GM12878 (cell line): Measurements from ENCODE around the gene MAP3K7. TPM values are rescaled to one million over a fixed set of nuclear protein-coding genes. Genes with fewer than 3 reads are reported as not detected.

Experiments
- ATAC-seq: fragments of 200-7000 bp; cut with Tn5 transposase; 3 replicates; pipeline ENCODE4 v1.9.1; 2020; ENCODE audit warnings: mild to moderate bottlenecking, moderate library complexity
- BruUV-seq: library from RNA; stranded (reverse); fragments of 400-500 nt; replicated peaks from 2 replicates; lab custom pipeline; 2021; lab: Mats Ljungman, UMichigan
- CTCF ChIA-PET: fragments of 300-600 bp; sonication (Branson Sonifier 250); formaldehyde crosslinking; extraction: SDS; loops from one replicate; lab custom pipeline; 2021; ENCODE audit warnings: inconsistent platforms; lab: Yijun Ruan, JAX
- POLR2A ChIA-PET: fragments of 350-600 bp; formaldehyde crosslinking; extraction: SDS; loops from one replicate; lab custom pipeline; 2021; ENCODE audit warnings: inconsistent platforms; lab: Charles Lee
- RAD21 ChIA-PET: fragments of 300-600 bp; sonication (Branson Sonifier 250); formaldehyde crosslinking; loops from one replicate; lab custom pipeline; 2023; ENCODE audit warnings: antibody characterized with exemption; ENCODE audit not compliant: unreplicated experiment; lab: Charles Lee
- SMC1A ChIA-PET: fragments of 300-600 bp; sonication (Branson Sonifier 250); formaldehyde crosslinking; loops from one replicate; lab custom pipeline; 2023; ENCODE audit not compliant: unreplicated experiment, uncharacterized antibody; lab: Charles Lee
- DNase-seq: peaks from one replicate; pipeline ENCODE4 v3.0.0-alpha.2; 2011; ENCODE audit warnings: low read depth, low spot score
- FAIRE-seq: peaks from 3 replicates; lab custom pipeline; 2011; peaks lifted over from hg19 to GRCh38; lab: Jason Lieb, UNC
- H2AFZ ChIP-seq: 2 replicates; pipeline ENCODE4 v1.6.0; 2011; ENCODE audit warnings: low read depth, low read length, control low read depth; ENCODE audit not compliant: control insufficient read depth
- H3K27ac ChIP-seq: 2 replicates; pipeline ENCODE4 v1.5.1; 2011; ENCODE audit warnings: control low read depth; ENCODE audit not compliant: control insufficient read depth, insufficient read depth
- H3K27me3 ChIP-seq, 2 experiments: replicated peaks in 1 of 2; 2 replicates each; pipeline versions ENCODE4 v1.6.0 to v1.6.1; 2011; ENCODE audit warnings: low read length in 1 of 2; ENCODE audit not compliant: control insufficient read depth in 2 of 2, insufficient read depth in 2 of 2
- H3K36me3 ChIP-seq, 2 experiments: 2 replicates each; pipeline ENCODE4 v1.5.1; 2011; ENCODE audit warnings: low read length in 1 of 2; ENCODE audit not compliant: control insufficient read depth in 2 of 2, insufficient read depth in 2 of 2
- H3K4me1 ChIP-seq: 2 replicates; pipeline ENCODE4 v1.6.1; 2011; ENCODE audit warnings: mild to moderate bottlenecking, low read length, moderate library complexity, mixed read lengths; ENCODE audit not compliant: control insufficient read depth, insufficient read depth
- H3K4me2 ChIP-seq: 2 replicates; pipeline ENCODE4 v1.6.0; 2011; ENCODE audit warnings: control low read depth; ENCODE audit not compliant: control insufficient read depth, insufficient read depth
- H3K4me3 ChIP-seq: fragments of 200-600 bp; sonication (generic); 2 replicates; pipeline ENCODE4 v1.5.1; 2016
- H3K79me2 ChIP-seq: 2 replicates; pipeline ENCODE4 v1.6.0; 2011; ENCODE audit warnings: low read length; ENCODE audit not compliant: control insufficient read depth, insufficient read depth
- H3K9ac ChIP-seq: 2 replicates; pipeline ENCODE4 v1.8.0; 2011; ENCODE audit warnings: low read length, control low read depth, mixed read lengths; ENCODE audit not compliant: control insufficient read depth, insufficient read depth
- H3K9me3 ChIP-seq: replicated peaks from 3 replicates; pipeline ENCODE4 v1.5.1; 2011; ENCODE audit warnings: mild to moderate bottlenecking, low read length; ENCODE audit not compliant: control insufficient read depth, insufficient read depth
- H4K20me1 ChIP-seq: 2 replicates; pipeline ENCODE4 v1.6.0; 2011; ENCODE audit not compliant: control insufficient read depth, insufficient read depth
- GATAD2B ChIP-seq: fragments of 450-650 bp; conservative IDR thresholded peaks from 2 replicates; pipeline ENCODE4 v1.6.1; 2017; ENCODE audit warnings: low read depth, mild to moderate bottlenecking, moderate library complexity
- JUND ChIP-seq: IDR thresholded peaks from 2 replicates; pipeline ENCODE4 v1.6.1; 2012; ENCODE audit warnings: low read depth, mild to moderate bottlenecking, low read length, improper control_type of control experiment, moderate library complexity
- MYB ChIP-seq: fragments of 150-350 bp; IDR thresholded peaks from 2 replicates; pipeline ENCODE4 v1.6.1; 2014; ENCODE audit warnings: mild to moderate bottlenecking, low read depth, low read length, borderline replicate concordance
- NRF1 ChIP-seq: conservative IDR thresholded peaks from 2 replicates; pipeline ENCODE4 v1.6.1; 2011; ENCODE audit warnings: mild to moderate bottlenecking, low read depth, low read length, improper control_type of control experiment
- RFX5 ChIP-seq: IDR thresholded peaks from 2 replicates; pipeline ENCODE4 v1.6.1; 2011; ENCODE audit warnings: low read depth, low read length, improper control_type of control experiment
- TBL1XR1 ChIP-seq: IDR thresholded peaks from 2 replicates; pipeline ENCODE4 v1.6.1; 2012; ENCODE audit warnings: low read depth, low read length, improper control_type of control experiment
- YY1 ChIP-seq: IDR thresholded peaks from 2 replicates; pipeline ENCODE4 v1.6.1; 2011; ENCODE audit warnings: low read depth, mild to moderate bottlenecking, low read length
- ZNF622 ChIP-seq: fragments of 450-650 bp; IDR thresholded peaks from 2 replicates; pipeline ENCODE4 v1.6.1; 2017; ENCODE audit warnings: mild to moderate bottlenecking, inconsistent platforms
- WGBS: methylation state at CpG from one replicate; pipeline ENCODE4 v1.1.6; 2016; ENCODE audit warnings: low lambda C conversion rate; ENCODE audit not compliant: insufficient replicate concordance, insufficient coverage; ENCODE audit errors: missing lambda C conversion rate; 5-methylcytosine and 5-hydroxymethylcytosine counted together
- in situ Hi-C: fragments of 300-500 bp; cut with MboI; formaldehyde crosslinking; loops from 9 replicates; pipeline ENCODE4 v1.14.3; 2018; ENCODE audit warnings: mixed read lengths
- intact Hi-C: fragments of 100-400 bp; cut with micrococcal nuclease; formaldehyde crosslinking; loops from one replicate; pipeline ENCODE4 v1.14.2; 2022; ENCODE audit not compliant: unreplicated experiment
- polyA plus RNA-seq, 11 experiments: library from polyadenylated mRNA; depleted of rRNA in 4 of 11; unstranded in 6 of 11; stranded (reverse) in 5 of 11; fragments of >200 nt; fragmentation: Nextera tagmentation in 4 of 11; fragmentation: Illumina TruSeq in 1 of 11; extraction: Ambion mirVana in 4 of 11; extraction: Trizol in 1 of 11; gene quantifications; 1 replicate in 1 of 11; 2 replicates in 10 of 11; pipeline versions ENCODE4 v1.2.1 to v1.2.3, GENCODE V29; 2011 to 2016; ENCODE audit warnings: inconsistent platforms in 2 of 11, missing spikeins in 2 of 11, low read depth in 1 of 11
- total RNA-seq, 4 experiments: library from RNA; depleted of rRNA in 3 of 4; stranded (reverse); fragments of >200 nt in 3 of 4; fragmentation: Illumina TruSeq in 1 of 4; extraction: Trizol in 1 of 4; gene quantifications; 2 replicates each; pipeline versions ENCODE4 v1.2.1 to v1.2.3, GENCODE V29; 2013 to 2021
- TF ChIP-seq, protein P1 (sequence below): IDR thresholded peaks from 2 replicates; pipeline ENCODE4 v1.6.1; 2012; ENCODE audit warnings: low read depth, low read length, improper control_type of control experiment
- TF ChIP-seq, protein P2 (sequence below): fragments of 450-650 bp; IDR thresholded peaks from 2 replicates; pipeline ENCODE4 v1.6.1; 2017; ENCODE audit warnings: mild to moderate bottlenecking, low read depth, inconsistent platforms; ENCODE audit not compliant: poor library complexity, severe bottlenecking
- TF ChIP-seq, protein P3 (sequence below): fragments of 450-650 bp; IDR thresholded peaks from 2 replicates; pipeline ENCODE4 v1.6.1; 2018; ENCODE audit warnings: mild to moderate bottlenecking, low read depth, moderate library complexity; ENCODE audit not compliant: partially characterized antibody

The MAP3K7 gene
- total and polyA plus RNA-seq, 10 of the 15 experiments (the other 5 are each of a cell fraction or from before 2014, with no cell fraction given): 7.0 to 42.6 (median 22.0) TPM

DNA sequence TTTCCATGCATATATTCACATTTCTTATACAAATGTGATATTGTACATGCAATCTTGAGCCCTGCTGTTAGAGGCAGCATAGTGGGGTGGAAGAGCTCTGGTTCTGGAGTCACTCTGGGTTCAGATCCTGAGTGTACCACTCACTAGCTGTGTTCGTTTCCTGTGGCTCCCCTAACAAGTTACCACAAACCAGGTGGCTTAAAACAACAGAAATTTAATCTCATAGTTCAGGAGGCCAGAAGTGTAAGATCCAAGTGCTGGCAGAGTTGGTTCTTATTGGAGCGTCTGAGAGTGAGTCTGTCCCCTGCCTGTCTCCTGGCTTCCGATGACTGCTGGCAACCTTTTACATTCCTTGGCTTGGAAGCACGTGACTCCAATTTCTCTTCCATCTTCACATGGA, 115.6 kb downstream of the MAP3K7 start:
- POLR2A ChIA-PET: no interaction called here
- FAIRE-seq: no peak
- in situ Hi-C loops: loop anchor here (10.0 kb wide), 1 partner anchor 366 kb away; no protein-coding TSS in a partner anchor

More for the DNA sequence above, 115.6 kb downstream of the MAP3K7 start:
- Histone ChIP-seq H3K27me3 (no peaks in the 10 kb centered on the region; a peak in 1 of 4 replicates), H3K4me1 (peaks cover 16% of the 10 kb centered on the region), H3K27ac (no peak overlapping the region), H2AFZ (no peak overlapping the region), H4K20me1 (no peaks in the 10 kb centered on the region), H3K36me3 (no peaks in the 10 kb centered on the region), H3K9ac (no peak overlapping the region), H3K79me2 (no peaks in the 10 kb centered on the region), H3K4me2 (no peak overlapping the region), H3K4me3 (no peak overlapping the region), H3K9me3 (no peaks in the 10 kb centered on the region)
- BruUV-seq: no TSS peak
- TF ChIP-seq MYB (no peak), TBL1XR1 (no peak), ZNF622 (no peak), NRF1 (no peak), JUND (no peak), RFX5 (no peak), GATAD2B (no peak), YY1 (no peak)
- TF ChIP-seq, protein P1, sequence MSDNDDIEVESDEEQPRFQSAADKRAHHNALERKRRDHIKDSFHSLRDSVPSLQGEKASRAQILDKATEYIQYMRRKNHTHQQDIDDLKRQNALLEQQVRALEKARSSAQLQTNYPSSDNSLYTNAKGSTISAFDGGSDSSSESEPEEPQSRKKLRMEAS: no peak
- TF ChIP-seq, protein P2, sequence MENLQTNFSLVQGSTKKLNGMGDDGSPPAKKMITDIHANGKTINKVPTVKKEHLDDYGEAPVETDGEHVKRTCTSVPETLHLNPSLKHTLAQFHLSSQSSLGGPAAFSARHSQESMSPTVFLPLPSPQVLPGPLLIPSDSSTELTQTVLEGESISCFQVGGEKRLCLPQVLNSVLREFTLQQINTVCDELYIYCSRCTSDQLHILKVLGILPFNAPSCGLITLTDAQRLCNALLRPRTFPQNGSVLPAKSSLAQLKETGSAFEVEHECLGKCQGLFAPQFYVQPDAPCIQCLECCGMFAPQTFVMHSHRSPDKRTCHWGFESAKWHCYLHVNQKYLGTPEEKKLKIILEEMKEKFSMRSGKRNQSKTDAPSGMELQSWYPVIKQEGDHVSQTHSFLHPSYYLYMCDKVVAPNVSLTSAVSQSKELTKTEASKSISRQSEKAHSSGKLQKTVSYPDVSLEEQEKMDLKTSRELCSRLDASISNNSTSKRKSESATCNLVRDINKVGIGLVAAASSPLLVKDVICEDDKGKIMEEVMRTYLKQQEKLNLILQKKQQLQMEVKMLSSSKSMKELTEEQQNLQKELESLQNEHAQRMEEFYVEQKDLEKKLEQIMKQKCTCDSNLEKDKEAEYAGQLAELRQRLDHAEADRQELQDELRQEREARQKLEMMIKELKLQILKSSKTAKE: no peak
- TF ChIP-seq, protein P3, sequence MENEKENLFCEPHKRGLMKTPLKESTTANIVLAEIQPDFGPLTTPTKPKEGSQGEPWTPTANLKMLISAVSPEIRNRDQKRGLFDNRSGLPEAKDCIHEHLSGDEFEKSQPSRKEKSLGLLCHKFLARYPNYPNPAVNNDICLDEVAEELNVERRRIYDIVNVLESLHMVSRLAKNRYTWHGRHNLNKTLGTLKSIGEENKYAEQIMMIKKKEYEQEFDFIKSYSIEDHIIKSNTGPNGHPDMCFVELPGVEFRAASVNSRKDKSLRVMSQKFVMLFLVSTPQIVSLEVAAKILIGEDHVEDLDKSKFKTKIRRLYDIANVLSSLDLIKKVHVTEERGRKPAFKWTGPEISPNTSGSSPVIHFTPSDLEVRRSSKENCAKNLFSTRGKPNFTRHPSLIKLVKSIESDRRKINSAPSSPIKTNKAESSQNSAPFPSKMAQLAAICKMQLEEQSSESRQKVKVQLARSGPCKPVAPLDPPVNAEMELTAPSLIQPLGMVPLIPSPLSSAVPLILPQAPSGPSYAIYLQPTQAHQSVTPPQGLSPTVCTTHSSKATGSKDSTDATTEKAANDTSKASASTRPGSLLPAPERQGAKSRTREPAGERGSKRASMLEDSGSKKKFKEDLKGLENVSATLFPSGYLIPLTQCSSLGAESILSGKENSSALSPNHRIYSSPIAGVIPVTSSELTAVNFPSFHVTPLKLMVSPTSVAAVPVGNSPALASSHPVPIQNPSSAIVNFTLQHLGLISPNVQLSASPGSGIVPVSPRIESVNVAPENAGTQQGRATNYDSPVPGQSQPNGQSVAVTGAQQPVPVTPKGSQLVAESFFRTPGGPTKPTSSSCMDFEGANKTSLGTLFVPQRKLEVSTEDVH: no peak
- 64% methylated on average over 4 of the region's 4 CpGs for WGBS
- DNase-seq (no peak), ATAC-seq (no peak)
- ChIA-PET RAD21 (no interaction called here), SMC1A (no interaction called here), CTCF (interaction anchor here (1.0 to 1.7 kb wide), 2 partner anchors 46 to 531 kb away, joined by 4 to 9 read pairs; no protein-coding TSS in a partner anchor)
- intact Hi-C loops: loop anchor here (5.0 to 10.0 kb wide), 3 partner anchors 369 to 1096 kb away; partner anchors contain the start of gene MDN1
